ENCODE results near the gene SCN10A.

DNA sequence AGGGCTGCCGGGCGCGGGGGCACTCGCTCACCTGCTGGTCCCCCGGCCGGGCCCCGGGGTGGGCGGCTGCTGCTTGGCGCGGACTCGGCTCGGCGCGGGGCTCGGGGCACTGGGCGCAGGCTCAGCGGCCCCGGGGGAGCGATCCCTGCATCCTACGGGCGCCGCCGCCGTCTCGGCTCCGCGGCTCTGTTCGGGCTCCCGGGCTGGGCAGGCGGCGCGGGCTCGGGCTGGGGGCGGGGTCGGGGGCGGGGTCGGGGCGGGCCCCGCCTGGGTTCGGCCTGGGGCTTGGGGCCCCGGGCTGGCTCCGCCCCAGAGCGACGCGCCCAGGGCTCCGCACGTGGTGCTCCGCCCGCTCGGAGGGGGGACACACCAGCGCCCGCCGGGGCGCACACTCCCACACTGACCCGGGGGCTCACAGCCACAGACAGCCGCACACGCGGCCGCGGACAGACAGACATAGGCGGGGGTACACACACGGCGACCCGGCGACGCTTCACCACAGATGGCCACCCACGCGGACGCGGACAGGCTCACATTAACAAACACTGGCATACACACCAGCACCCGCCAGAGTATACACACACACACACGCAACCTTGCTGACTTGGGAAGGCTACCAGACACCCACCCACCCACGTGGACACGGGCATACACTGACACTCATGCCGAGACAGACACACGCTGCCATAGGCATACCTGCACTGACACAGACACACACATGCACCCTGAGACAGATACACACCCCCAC is 166.3 kb downstream of the SCN10A start, which contains the start of gene SCN5A:
- TF ChIP-seq, protein P1, sequence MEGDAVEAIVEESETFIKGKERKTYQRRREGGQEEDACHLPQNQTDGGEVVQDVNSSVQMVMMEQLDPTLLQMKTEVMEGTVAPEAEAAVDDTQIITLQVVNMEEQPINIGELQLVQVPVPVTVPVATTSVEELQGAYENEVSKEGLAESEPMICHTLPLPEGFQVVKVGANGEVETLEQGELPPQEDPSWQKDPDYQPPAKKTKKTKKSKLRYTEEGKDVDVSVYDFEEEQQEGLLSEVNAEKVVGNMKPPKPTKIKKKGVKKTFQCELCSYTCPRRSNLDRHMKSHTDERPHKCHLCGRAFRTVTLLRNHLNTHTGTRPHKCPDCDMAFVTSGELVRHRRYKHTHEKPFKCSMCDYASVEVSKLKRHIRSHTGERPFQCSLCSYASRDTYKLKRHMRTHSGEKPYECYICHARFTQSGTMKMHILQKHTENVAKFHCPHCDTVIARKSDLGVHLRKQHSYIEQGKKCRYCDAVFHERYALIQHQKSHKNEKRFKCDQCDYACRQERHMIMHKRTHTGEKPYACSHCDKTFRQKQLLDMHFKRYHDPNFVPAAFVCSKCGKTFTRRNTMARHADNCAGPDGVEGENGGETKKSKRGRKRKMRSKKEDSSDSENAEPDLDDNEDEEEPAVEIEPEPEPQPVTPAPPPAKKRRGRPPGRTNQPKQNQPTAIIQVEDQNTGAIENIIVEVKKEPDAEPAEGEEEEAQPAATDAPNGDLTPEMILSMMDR (IDR thresholded peaks at IDR 0.05): no peak
- TF ChIP-seq POLR2A (IDR thresholded peaks at IDR 0.05; ENCODE audit: low read length): no peak
- TF ChIP-seq ZC3H11A (IDR thresholded peaks at IDR 0.05): no peak
- TF ChIP-seq RAD21 (conservative IDR thresholded peaks at IDR 0.05 in 1 of 2, IDR thresholded peaks at IDR 0.05 in 1 of 2): no peak
- TF ChIP-seq EP300 (IDR thresholded peaks at IDR 0.05): no peak
- no peak for TF ChIP-seq PHF8 (IDR thresholded peaks at IDR 0.05; ENCODE audit: borderline replicate concordance, low read depth)
- TF ChIP-seq RFX5 (IDR thresholded peaks at IDR 0.05): no peak
- no peak for TF ChIP-seq CEBPB (IDR thresholded peaks at IDR 0.05)
- TF ChIP-seq POLR2AphosphoS2 (conservative IDR thresholded peaks at IDR 0.05; ENCODE audit: low read length): no peak
- no peak for TF ChIP-seq SMC3 (IDR thresholded peaks at IDR 0.05)
- TF ChIP-seq ESRRA (IDR thresholded peaks at IDR 0.05; ENCODE audit: borderline replicate concordance, low read length): no peak
- no peak for TF ChIP-seq MAZ (IDR thresholded peaks at IDR 0.05; ENCODE audit: borderline replicate concordance, low read depth, low read length)

Measured in A549 (cell line).